WERI-Rb-1 (cell line): Measurements from ENCODE around the gene SERPINA5.

Source experiments
- DNase-seq: peaks from one replicate; pipeline ENCODE4 v3.0.0-alpha.2; 2020
- H3K27ac ChIP-seq: fragments of 250-450 bp; sonication (Bioruptor Pico); 2 replicates; pipeline ENCODE4 v1.5.1; 2020; ENCODE audit warnings: mild to moderate bottlenecking, moderate library complexity
- H3K27me3 ChIP-seq: fragments of 250-450 bp; sonication (Bioruptor Pico); 2 replicates; pipeline ENCODE4 v1.5.1; 2021; ENCODE audit warnings: mild to moderate bottlenecking, low read depth, moderate library complexity; ENCODE audit not compliant: insufficient read depth, severe bottlenecking
- H3K36me3 ChIP-seq: fragments of 250-450 bp; sonication (Bioruptor Pico); 2 replicates; pipeline ENCODE4 v1.5.1; 2020; ENCODE audit warnings: mild to moderate bottlenecking, moderate library complexity
- H3K4me3 ChIP-seq: 2 replicates; pipeline ENCODE4 v1.5.1; 2011; ENCODE audit warnings: low read depth, mild to moderate bottlenecking, control low read depth, low read length
- H3K9me3 ChIP-seq: fragments of 250-450 bp; sonication (Bioruptor Pico); 2 replicates; pipeline ENCODE4 v1.5.1; 2021; ENCODE audit warnings: mild to moderate bottlenecking, moderate library complexity; ENCODE audit not compliant: severe bottlenecking
- CTCF ChIP-seq: IDR thresholded peaks from 2 replicates; pipeline ENCODE4 v1.5.1; 2011; ENCODE audit warnings: low read depth, mild to moderate bottlenecking, control low read depth, inconsistent platforms, low read length

Gene SERPINA5

GRCh38 chr14:94591871-94592270 is 10.6 kb downstream of the SERPINA5 start:
- TF ChIP-seq CTCF, result no peak
- Histone ChIP-seq H3K9me3 (no peaks in the 10 kb centered on the region), H3K27ac (no peak overlapping the region), H3K36me3 (no peaks in the 10 kb centered on the region), H3K4me3 (no peak overlapping the region), H3K27me3 (peaks cover 55% of the 10 kb centered on the region)
- no peak for DNase-seq

GRCh38 chr14:94592457-94592856 is 11.2 kb downstream of the SERPINA5 start:
- Histone ChIP-seq H3K4me3 (no peak overlapping the region), H3K27ac (no peak overlapping the region), H3K36me3 (no peaks in the 10 kb centered on the region), H3K27me3 (peaks cover 52% of the 10 kb centered on the region), H3K9me3 (no peaks in the 10 kb centered on the region)
- TF ChIP-seq CTCF, result no peak
- DNase-seq, result no peak

GRCh38 chr14:94593376-94593748 is 12.1 kb downstream of the SERPINA5 start:
- no peaks in the 10 kb centered on the region for H3K9me3 ChIP-seq
- H3K36me3 ChIP-seq, result no peaks in the 10 kb centered on the region
- no peak overlapping the region for H3K4me3 ChIP-seq
- no peak for DNase-seq
- H3K27me3 ChIP-seq, result peaks cover 44% of the 10 kb centered on the region
- H3K27ac ChIP-seq, result no peak overlapping the region
- no peak for TF ChIP-seq CTCF

- Histone ChIP-seq H3K9me3 (no peaks in the 10 kb centered on the region), H3K27me3 (peaks cover 38% of the 10 kb centered on the region), H3K4me3 (no peak overlapping the region), H3K27ac (no peak overlapping the region), H3K36me3 (no peaks in the 10 kb centered on the region)
- TF ChIP-seq CTCF, result no peak
- DNase-seq, result no peak
Observed at GRCh38 chr14:94593749-94594431, 12.7 kb downstream of the SERPINA5 start.

- Histone ChIP-seq H3K9me3 (no peaks in the 10 kb centered on the region), H3K27me3 (peaks cover 33% of the 10 kb centered on the region), H3K36me3 (no peaks in the 10 kb centered on the region), H3K4me3 (no peak overlapping the region), H3K27ac (no peak overlapping the region)
- no peak for DNase-seq
- no peak for TF ChIP-seq CTCF
Observed at GRCh38 chr14:94594441-94594840, 13.2 kb downstream of the SERPINA5 start.

- H3K9me3 ChIP-seq, result no peaks in the 10 kb centered on the region
- H3K27me3 ChIP-seq, result peaks cover 23% of the 10 kb centered on the region
- no peak for DNase-seq
- no peak overlapping the region for H3K4me3 ChIP-seq
- no peaks in the 10 kb centered on the region for H3K36me3 ChIP-seq
- no peak for TF ChIP-seq CTCF
- H3K27ac ChIP-seq, result no peak overlapping the region
Observed at GRCh38 chr14:94595912-94596311, 14.7 kb downstream of the SERPINA5 start.
